ENCODE results near the gene KCNJ10.
"Not testable (repeated sequence)": the region's sequence is repeated elsewhere in the genome, so short reads cannot be mapped to it uniquely, and the experiment has no call there.

Gene KCNJ10

DNA sequence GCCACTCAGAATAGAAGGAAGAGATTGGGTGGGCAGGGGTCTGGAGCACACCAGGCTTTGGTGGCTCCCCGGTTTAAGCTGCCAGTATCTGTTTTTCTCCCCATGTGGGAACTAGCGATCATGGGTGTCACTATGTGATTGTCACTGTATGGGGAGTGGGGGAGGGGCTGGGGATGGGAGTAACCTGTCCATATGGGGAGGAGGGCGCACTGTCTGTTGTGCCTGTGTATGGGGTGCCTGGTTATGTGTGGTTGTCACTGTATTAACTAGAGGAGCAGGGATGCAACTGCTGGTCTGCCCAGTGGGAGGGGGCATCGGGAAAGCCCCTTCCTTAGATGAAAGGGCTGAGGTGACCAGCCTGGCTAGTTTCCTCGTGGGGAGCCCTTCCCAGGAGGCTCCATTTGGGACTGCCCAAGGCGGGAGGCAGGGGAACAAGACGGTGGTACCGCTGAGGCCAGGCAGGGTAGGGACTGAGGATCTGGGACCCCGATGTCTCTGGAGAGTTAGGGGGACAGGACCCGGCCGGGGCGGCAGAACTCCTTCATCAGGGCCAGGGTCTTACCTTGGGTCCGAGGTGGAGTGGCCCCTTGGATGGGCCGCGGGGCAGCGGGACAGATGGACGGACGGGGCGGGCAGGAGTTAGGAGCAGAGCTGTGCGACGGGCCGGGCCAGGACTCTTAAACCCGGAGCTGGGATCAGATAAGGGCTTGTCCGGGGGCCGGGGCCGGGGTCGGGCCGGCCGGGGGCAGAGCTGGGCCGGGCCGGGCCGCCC, at the start of gene KCNJ10:
TSS of gene KCNJ10 (minus strand) at position 701 of the 772 bp plus-strand sequence. CDS start 27,628 bp downstream, outside the sequence.
- DNase-seq (ENCODE audit: low read depth) = no peak

DNA sequence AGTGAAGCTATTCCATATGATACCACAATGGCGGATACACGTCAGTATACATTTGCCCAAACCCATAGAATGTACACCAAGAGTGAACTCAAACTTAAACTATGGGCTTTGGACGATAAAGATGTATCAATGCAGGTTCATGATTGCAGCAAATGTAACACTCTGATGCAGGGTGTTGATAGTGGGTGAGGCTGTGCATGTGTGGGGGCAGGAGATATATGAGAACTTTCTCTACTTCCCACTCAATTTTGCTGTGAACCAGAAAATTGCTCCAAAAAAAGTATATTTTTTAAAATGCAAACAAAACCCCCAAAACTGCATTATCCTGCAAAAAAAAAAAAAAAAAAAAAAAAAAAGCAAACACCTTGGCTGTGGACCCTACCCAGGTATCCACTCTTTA, 49.0 kb upstream of the KCNJ10 start:
- no peak for DNase-seq (ENCODE audit: low read depth)

DNA sequence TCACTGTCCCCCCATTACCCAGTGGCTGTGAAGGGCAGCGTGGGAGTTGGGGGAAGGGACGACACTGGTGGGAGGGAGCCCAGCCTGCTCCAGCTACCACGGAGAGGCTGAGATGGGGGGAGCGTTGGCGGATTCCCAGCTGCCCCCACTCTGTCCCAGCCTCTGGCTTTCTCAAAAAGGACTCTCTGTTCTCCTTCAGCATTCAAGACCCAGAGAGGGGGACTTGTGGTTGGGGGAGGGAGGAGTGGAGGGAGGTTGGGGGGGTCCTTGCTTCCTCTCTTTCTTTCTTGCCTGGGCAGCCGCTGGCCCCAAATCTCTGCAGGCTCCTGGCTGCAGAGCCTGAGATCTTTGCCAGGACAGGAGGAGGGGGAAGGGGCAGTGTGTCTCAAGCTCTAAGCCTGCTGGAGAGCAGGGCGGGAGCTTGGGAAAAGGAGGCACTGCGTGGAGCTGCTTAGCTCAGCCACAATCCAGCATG, 47.8 kb upstream of the KCNJ10 start:
- no peak for DNase-seq (ENCODE audit: low read depth)

DNA sequence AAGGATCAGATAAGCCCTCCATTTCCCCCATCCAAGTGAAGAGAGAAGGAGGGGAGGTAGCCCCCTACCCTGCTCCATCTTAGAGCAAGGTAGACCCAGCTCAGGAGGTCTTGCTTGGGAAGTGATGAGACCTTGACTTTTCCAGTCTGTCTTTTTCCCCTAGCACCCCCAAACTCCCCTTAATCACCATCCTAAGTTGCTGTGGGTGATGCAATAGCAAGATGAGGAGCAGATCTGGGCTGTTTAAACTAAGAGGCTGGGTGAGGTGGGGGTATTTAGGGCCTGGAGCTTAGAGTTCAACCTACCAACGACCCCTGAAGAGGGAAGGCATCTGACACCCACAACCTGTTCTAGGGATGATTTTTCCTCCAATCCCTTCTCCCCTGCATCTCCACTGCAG, 47.3 kb upstream of the KCNJ10 start:
- DNase-seq (ENCODE audit: low read depth) = no peak

DNA sequence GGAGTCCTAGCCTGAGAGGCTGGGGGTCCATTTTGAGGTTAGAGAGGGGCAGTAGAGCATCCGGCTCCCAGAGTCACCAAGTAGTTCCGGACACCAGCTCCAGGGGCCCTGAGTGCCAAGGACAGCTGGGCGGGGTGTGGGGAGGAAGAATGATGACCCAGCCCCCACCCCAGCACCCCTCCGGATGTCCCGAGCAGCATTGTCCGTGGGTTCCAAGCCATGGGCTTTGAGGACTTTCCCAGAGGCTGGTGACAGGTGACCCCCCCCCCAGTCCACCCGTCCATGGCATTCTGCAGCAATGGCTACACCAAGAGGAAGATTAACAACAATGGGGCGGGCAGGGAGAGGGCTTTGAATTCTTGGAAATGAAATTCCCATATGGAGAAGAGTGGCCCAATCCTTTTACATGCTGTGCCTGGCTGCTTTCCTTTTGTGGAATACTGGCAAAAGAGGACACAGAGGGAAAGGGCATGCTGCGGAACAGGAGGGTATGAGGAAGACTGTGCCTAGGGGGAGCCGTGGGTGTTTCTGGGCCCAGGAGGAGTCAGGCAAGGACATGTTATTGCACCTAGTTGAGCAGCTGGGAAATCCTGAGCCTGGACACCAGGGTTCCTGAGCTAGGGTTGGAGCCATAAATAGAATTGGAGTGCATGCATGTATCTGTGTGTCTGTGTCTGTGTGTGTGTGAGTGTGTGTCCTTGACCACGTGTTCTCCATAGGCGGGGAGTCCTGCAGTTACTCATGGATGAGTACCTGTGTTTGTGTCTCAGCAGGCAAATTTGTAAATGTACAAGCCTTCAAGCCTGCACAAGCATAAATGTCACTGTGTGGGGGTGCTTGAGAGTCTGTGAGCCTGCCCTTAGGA, 46.6 kb upstream of the KCNJ10 start:
- no peak for DNase-seq (ENCODE audit: low read depth)

DNA sequence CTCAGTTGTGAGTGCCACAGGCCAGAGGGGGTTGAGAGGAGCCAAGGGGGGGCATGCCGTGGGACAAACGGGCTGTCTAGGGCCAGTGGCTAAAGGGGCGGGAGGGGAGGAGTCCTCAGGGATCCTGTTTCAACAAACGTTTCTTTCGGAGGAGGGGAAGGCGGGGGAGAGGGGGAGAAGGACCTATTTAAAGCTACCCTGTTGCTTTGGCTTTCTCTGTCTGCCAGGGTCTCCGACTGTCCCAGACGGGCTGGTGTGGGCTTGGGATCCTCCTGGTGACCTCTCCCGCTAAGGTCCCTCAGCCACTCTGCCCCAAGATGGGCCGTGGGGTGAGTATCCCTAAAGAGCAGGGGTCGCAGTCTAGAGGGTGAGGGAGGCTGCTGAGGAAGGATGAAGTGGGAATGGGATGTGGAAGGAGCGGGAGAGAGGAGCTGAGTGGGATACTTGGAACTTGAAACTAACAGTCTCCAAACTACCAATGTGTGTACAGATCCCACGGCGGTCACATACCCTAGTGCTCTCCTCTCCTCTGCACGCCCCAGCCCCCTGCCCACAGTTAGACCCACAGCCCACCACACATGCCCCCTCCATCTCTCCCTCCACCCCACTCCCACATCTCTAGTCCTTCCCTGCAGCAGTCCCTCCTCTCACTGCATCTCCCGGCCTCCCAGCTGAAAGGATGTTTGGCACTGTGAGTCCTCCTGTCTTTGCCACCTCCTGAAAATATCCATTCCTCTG, 45.8 kb upstream of the KCNJ10 start, which contains the start of gene ATP1A2:
TSS of gene ATP1A2 (plus strand) at position 215 of the 738 bp plus-strand sequence. CDS start at position 318, 103 bp downstream.
- no peak for DNase-seq (ENCODE audit: low read depth)

DNA sequence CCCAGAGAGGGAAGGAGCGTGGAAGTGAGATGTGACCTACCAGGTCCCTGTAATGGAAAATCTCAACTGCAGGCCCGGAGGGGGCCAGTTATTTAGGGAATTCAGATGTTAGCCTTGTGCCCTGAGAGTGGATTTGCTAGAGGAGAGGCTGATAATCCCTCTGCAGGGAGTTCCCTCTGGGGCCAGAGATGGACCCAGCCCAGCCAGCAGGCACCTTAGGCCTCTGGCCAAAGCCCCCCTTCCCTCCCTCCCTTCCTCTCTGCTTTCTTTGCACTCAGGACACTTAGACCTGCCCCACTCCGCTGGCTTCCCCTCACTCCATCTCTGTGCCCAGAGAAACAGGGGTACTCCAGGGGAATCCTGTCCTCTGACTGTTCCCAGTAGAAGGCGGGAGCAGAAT, 44.1 kb upstream of the KCNJ10 start:
- DNase-seq (ENCODE audit: low read depth) = no peak

DNA sequence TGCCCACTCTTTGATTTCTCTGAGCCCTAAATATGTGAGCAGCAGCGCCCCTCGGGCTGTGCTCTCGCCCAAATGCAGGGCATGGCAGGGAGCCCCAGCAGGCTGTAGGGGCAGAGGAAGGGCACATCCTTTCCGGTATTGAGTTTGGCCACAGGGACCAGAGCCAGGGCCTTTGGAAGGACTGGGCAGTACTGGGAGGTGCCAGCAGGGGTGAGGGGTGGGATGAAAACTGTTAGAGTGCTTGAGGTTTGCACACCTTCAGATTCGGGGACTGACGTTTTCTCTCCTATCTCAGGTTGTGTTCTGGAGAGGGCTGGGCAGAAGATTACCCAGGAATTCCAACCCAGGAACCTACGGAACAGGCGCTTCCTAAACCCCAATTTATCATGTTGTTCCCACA, 43.4 kb upstream of the KCNJ10 start:
- DNase-seq (ENCODE audit: low read depth) = no peak

DNA sequence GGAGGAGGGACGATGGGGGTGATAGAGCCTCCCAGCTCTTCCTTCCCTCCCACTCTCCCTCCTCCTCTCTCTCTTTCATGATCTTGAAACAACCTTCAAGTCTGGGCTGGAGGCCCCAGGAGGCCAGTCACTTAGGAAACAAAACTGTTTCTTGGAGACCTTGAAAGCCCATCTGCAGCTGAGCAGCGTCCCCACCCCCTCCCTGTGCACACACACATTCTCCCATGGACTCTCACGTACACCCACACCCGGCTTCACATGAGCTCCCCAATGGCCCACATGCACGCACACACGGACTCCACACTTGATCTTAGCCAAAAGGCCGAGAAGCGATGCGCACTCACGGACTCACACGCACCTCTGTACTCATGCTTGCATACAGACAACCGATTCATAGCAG, 42.4 kb upstream of the KCNJ10 start:
- DNase-seq (ENCODE audit: low read depth) = no peak

DNA sequence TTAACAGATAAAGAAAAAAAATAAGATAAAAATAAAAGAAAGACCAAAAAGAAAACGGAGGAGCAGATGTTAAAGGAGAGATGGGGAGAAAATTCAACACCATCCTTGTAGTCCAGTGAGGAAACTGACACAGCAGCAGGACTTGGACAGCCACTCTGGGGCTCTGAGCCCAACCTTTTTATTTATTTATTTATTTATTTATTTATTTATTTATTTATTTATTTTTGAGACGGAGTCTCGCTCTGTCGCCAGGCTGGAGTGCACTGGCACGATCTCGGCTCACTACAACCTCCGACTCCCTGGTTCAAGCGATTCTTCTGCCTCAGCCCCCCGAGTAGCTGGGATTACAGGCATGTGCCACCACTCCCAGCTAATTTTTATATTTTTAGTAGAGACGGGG, 41.5 kb upstream of the KCNJ10 start:
- DNase-seq (ENCODE audit: low read depth) = not testable (repeated sequence)

DNA sequence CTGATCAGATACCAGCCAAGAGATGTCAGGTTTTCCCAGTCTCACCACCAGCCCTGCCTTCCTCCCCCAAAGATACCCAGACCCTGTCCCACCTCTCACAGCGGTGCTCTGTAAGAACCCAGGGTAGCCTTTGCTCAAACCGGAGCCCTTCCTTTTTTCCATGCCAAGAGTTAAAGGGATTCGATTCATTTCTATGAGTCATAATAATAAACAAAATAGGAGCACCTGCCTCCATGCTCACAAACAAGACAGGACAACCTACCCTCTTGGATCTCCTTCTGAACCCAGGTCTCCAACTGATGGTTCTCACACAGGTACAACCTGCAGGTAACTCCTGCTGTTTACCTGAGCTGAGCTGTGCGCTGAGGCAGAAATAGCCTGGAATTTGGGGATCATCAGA, 39.7 kb upstream of the KCNJ10 start:
- no peak for DNase-seq (ENCODE audit: low read depth)

DNA sequence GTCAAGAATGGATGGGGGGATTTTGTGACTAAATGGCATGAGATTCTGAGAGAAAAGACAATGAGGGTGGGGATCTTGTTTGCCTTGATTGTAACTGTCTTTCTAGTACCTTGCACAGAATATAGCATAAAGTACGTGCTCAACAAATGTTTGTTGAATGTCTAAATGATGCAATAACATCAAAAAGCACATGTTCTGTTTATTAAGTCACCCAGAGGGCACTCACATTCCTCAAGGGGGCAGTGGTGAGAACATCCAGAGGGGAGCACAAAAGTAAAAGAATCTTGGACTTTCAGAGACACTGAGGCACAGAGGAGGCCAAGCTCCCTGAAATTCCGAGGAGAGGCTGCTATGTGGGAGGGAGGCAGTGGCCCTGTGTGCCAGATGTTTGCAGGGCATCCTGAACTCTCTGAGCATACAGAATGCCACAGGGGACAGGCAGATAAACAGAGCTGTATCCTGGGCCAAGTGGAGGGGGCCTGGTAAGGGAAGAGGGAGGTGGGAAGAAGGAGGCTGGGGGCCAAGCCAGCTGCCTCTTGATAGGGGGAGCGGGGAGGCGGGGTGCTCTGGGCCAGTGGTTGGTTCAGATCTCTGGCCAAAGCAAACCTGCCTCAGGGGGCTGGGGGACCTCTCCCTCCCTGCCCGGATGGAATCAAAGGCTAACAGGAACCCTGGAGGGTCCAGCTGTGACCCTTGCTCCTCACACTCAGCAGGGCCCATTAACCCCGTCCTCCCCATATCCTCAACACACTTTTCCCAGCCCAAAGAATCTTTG, 39.1 kb upstream of the KCNJ10 start:
- DNase-seq (ENCODE audit: low read depth) = no peak

DNA sequence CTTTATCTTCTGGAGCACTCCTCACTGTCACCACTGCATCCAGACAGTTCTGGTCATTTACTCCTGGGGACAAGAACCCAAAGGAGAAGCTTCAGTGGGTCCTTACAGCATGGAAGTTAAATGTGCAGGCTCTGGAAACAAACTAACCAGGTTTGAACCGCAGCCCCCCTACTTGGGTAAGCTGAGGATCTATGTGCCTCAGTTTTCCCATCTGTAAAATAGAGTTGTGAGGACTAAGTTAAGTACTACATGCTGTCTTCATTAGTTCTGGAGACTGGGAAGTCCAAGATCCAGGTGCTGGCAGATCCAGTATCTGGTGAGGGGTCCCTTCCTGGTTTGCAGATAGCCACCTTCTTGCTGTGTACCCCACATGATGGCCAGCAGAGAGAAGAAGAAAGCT, 37.6 kb upstream of the KCNJ10 start:
- no peak for DNase-seq (ENCODE audit: low read depth)

DNA sequence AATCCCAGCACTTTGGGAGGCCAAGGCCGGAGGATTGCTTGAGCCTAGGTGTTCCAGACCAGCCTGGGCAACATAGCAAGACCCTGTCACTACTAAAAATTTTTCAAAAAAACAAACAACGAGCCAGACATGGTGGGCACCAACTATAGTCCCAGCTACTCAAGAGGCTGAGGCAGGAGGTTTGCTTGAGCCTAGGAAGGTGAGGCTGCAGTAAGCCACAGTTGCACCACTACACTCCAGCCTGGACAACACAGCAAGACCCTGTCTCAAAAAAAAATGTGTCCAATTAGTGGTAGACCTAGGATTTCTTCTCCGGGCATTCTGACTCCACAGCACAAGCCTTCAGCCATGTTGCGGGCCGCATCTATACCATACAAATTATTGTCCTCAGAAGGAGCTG, 35.2 kb upstream of the KCNJ10 start:
- DNase-seq (ENCODE audit: low read depth) = no peak

DNA sequence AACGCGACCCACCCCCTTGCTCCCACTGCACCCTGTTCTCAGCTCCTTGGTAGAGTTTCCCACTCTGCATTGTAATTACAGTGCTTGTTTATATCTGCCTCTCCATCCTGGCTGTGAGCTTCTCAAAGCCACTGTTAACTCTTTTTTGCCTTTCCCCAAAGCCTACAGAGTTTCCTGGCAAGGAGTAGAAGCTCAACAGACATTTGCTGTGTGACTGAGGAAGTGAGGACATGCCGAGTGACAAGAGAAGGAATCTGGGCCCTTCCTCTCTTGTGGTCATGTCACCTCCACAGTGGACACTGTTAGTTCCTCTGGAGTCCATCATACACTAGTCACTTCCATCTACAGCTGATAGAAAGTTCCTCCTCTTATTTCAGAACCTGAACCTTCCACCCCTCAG, 34.5 kb upstream of the KCNJ10 start:
- no peak for DNase-seq (ENCODE audit: low read depth)

DNA sequence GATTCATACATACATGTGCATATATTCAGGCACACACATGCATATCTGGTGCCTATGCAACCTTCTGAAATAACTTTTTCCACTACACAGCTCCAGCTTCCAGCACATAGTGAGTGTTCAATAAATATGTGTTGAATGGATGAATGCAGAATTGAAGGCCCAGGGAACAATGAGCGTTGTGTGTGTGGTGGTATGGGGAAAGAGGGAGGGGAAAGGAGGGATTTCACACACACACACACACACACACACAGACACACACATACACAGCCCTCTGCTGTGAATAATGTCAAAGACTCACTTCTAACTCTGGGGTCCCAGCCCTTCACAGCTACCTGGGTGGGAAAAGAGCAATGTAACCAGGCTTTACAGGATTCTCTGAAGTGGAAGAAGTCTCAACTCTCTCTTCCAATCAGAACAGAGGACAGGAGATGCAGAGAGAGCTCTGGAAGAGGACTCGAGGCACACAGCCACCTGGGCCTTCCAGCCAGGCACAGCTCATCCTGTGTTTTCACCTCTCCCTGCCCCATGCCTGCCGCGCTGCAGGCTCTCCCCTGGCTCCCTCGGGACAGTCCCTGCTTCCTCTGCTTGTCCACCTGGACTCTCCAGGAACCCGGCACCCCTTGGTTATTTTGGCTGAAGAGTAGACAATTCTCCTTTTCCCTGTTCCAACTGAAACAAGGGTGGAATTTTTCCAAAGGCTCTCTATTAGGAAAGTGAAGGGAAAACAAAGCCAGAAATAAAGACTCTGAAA, 33.9 kb upstream of the KCNJ10 start:
- no peak for DNase-seq (ENCODE audit: low read depth)

DNA sequence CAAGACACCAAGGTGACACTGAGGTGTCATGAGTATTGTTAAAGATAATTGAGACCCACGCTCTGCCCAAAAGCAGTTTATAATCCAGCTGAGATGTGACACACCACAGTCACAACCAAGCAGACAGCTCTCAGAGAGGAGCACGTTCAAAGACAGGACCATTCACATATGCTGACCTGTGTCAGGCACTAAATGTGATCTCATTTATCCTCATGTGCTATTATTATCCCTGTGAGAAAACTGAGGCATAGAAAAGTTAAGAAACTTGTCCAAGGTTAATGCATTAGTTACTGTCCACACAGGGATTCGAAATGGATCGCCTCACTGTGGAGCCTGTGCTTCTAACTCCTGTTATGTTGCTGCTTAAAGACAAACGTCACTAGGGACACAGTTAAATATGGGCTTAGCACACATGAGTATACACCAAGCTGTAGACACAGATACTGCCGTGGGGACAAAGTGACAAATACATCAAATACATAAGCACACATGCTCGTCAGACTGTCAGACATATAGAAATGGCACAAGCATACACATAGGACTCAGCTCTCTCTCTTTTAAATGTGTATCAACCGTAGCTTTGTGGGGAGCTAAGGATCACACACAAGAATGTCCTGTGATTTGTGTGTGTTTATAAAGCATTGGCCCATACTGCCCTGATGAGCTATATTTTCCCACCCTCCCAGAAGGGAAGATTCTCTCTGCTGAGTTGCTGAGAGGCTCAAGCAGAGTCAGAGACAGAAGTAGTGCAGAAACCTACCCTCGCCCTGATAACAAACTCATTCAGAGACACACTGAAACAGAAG, 32.0 kb upstream of the KCNJ10 start:
- DNase-seq (ENCODE audit: low read depth) = no peak

DNA sequence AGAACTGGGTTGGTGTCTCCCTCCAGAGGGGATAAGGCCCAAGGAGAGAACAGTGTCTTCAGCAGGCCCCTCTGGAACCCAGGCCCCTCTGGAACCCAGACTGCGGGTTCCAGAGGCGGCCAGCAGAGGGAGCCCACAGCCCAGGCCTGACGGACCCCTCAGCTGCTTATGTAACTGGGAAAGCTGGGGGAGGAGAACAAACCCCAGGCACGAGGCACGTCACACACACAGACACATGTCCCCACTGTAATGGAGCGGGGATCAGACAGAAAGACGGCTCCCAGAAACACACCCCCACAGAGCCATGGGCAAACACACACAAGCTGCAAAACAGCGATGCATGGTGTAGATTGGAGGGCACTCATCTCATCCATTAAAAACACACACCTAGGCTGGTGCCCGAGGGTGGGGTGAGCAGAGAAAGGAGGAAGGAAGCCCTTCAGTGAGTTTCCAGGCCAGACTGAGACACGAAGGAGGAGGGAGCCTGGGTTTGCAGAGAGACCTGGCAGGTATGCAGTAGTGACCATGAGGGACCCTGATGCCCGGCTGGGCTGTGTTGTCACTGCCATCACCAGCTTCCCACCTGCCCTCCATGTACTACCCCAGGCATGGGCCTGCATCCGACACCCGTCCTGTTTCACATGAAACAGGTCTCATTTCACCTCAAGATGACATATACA, 31.2 kb upstream of the KCNJ10 start:
- peak; percentile 53 for DNase-seq (ENCODE audit: low read depth)

DNA sequence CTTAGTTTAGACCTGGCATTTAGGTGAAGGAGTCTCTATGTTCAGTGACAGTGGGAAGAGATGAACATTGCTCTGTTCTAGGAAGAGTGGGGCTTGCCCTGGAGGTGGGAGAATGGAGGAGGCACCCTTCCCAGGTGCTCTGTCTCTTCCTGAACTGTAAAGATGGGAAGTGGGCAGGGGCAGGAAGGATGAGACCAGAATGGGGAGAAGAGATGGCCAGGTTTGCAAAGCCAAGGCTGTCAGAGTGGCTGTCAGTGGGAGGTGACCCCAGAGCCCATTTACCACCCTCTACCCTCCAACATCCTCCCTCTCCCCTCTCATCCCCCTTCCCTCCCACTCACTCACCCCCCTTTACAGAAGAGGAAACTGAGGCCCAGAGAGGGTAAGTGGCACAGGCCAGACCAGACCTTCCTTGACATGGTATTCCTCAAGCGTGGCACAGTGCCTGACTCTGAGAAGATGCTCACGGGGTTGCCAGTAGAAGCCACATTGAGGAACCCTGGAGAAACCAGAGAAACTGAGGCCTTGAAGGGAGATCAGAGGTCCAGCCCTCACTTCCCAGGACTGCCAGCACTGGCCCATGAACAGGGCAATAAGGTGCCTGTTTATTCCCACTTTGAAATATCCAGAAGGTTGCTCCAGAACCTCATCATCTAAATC, 29.9 kb upstream of the KCNJ10 start:
- no peak for DNase-seq (ENCODE audit: low read depth)

Measured in activated gamma-delta T cell treated with anti-CD3 and anti-CD28 coated beads, Interleukin-2, amount 50 U/mL, for 16 hours (primary cell).